ENCODE measurements around the gene SNAPC2.

DNA sequence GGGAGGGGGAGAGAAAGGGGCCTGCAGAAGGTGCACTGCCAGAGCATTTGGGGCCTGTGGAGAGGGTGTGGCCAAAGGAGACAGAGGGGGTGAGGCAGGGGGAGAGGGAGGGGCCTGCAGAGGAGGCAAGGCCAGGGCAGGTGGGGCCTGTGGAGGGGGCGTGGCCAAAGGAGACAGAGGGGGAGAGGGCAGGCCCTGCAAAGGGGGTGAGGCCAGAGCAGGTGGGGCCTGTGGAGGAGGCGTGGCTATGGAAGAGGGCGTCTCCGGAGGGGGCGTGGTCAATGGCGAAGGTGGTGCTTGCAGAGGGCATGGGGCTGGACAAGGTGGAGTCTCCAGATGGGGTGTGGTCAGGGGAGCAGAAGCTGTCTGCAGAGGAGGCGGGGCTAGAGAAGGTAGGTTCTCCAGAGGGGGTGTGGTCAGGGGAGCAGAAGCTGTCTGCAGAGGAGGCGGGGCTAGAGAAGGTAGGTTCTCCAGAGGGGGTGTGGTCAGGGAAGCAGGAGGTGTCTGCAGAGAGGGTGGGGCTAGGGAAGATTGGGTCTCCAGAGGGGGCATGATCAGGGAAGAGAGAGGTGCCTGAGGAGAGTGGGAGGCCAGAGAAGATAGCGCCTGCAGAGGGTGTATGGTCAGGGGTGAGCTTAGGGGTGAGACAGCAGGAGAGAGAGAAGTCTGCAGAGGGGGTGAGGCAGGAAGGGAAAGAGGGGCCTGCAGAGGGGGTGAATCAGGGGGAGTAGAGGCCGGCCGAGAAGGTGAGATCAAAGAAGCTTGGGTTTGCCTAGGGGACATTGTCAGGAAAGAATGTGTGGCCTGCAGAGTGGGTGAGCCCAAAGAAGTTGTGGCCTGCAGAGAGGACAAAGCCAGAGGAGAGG is 49.3 kb upstream of the SNAPC2 start:
- TF ChIP-seq POLR2AphosphoS5 (IDR thresholded peaks at IDR 0.05; ENCODE audit: low read depth) (no peak), SPI1 (IDR thresholded peaks at IDR 0.05; ENCODE audit: borderline replicate concordance, low read depth) (no peak), GABPA (IDR thresholded peaks at IDR 0.05; ENCODE audit: low read depth) (no peak)
- TF ChIP-seq, protein P1, sequence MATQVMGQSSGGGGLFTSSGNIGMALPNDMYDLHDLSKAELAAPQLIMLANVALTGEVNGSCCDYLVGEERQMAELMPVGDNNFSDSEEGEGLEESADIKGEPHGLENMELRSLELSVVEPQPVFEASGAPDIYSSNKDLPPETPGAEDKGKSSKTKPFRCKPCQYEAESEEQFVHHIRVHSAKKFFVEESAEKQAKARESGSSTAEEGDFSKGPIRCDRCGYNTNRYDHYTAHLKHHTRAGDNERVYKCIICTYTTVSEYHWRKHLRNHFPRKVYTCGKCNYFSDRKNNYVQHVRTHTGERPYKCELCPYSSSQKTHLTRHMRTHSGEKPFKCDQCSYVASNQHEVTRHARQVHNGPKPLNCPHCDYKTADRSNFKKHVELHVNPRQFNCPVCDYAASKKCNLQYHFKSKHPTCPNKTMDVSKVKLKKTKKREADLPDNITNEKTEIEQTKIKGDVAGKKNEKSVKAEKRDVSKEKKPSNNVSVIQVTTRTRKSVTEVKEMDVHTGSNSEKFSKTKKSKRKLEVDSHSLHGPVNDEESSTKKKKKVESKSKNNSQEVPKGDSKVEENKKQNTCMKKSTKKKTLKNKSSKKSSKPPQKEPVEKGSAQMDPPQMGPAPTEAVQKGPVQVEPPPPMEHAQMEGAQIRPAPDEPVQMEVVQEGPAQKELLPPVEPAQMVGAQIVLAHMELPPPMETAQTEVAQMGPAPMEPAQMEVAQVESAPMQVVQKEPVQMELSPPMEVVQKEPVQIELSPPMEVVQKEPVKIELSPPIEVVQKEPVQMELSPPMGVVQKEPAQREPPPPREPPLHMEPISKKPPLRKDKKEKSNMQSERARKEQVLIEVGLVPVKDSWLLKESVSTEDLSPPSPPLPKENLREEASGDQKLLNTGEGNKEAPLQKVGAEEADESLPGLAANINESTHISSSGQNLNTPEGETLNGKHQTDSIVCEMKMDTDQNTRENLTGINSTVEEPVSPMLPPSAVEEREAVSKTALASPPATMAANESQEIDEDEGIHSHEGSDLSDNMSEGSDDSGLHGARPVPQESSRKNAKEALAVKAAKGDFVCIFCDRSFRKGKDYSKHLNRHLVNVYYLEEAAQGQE (IDR thresholded peaks at IDR 0.05; ENCODE audit: insufficient replicate concordance, low read depth): no peak
- TF ChIP-seq, protein P2, sequence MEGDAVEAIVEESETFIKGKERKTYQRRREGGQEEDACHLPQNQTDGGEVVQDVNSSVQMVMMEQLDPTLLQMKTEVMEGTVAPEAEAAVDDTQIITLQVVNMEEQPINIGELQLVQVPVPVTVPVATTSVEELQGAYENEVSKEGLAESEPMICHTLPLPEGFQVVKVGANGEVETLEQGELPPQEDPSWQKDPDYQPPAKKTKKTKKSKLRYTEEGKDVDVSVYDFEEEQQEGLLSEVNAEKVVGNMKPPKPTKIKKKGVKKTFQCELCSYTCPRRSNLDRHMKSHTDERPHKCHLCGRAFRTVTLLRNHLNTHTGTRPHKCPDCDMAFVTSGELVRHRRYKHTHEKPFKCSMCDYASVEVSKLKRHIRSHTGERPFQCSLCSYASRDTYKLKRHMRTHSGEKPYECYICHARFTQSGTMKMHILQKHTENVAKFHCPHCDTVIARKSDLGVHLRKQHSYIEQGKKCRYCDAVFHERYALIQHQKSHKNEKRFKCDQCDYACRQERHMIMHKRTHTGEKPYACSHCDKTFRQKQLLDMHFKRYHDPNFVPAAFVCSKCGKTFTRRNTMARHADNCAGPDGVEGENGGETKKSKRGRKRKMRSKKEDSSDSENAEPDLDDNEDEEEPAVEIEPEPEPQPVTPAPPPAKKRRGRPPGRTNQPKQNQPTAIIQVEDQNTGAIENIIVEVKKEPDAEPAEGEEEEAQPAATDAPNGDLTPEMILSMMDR (IDR thresholded peaks at IDR 0.05; ENCODE audit: insufficient read depth, low read length): no peak

All from HL-60 (cell line).